Dendritic cell treated with granulocyte-macrophage colony-stimulating factor and Interleukin-4, amounts not matched to agents 40 ng/mL and 50 ng/mL, for 4 days (primary cell): ENCODE results near the gene ZDHHC1.

Experiments
- H3K27ac Mint-ChIP-seq: one replicate; pipeline ENCODE4 v1.8.0; 2022; ENCODE audit warnings: mild to moderate bottlenecking, mixed read lengths
- H3K27me3 Mint-ChIP-seq: one replicate; pipeline ENCODE4 v1.8.0; 2022; ENCODE audit warnings: mild to moderate bottlenecking, mixed read lengths
- H3K36me3 Mint-ChIP-seq: one replicate; pipeline ENCODE4 v1.8.0; 2022; ENCODE audit warnings: low read depth, mixed read lengths
- H3K4me1 Mint-ChIP-seq: one replicate; pipeline ENCODE4 v1.8.0; 2022; ENCODE audit warnings: low read depth, mixed read lengths
- H3K4me3 Mint-ChIP-seq: one replicate; pipeline ENCODE4 v1.8.0; 2022; ENCODE audit warnings: mild to moderate bottlenecking, moderate library complexity, mixed read lengths
- H3K9me3 Mint-ChIP-seq: one replicate; pipeline ENCODE4 v1.8.0; 2022; ENCODE audit warnings: mixed read lengths
- intact Hi-C: fragments of 100-400 bp; cut with micrococcal nuclease; formaldehyde crosslinking; loops from one replicate; pipeline ENCODE4 v1.15.0; 2022

Gene ZDHHC1

GRCh38 chr16:67415872-67416793 is at the start of gene ZDHHC1:
TSS of gene ZDHHC1 (minus strand) at chr16:67416477. CDS start at chr16:67407775, 8,702 bp downstream.
- peak within 1 kb of the TSS; percentile 75 for H3K4me3 Mint-ChIP-seq
- peaks cover 24% of the 10 kb centered on the region for H3K4me1 Mint-ChIP-seq
- peak within 1 kb of the TSS; percentile 72 for H3K27ac Mint-ChIP-seq
- H3K27me3 Mint-ChIP-seq = peaks cover 47% of the 10 kb centered on the region
- no peaks in the 10 kb centered on the region for H3K36me3 Mint-ChIP-seq
- intact Hi-C loops = no loop called here
- no peaks in the 10 kb centered on the region for H3K9me3 Mint-ChIP-seq

- no peaks in the 10 kb centered on the region for H3K27me3 Mint-ChIP-seq
- no peak overlapping the region for H3K4me3 Mint-ChIP-seq
- H3K9me3 Mint-ChIP-seq = no peaks in the 10 kb centered on the region
- intact Hi-C loops = no loop called here
- no peak overlapping the region for H3K27ac Mint-ChIP-seq
- H3K36me3 Mint-ChIP-seq = peaks cover 74% of the 10 kb centered on the region
- H3K4me1 Mint-ChIP-seq = peaks cover 95% of the 10 kb centered on the region
Observed at GRCh38 chr16:67464565-67464964, 48.3 kb upstream of the ZDHHC1 start.

GRCh38 chr16:67463691-67464090 is 47.4 kb upstream of the ZDHHC1 start:
- intact Hi-C loops = no loop called here
- H3K9me3 Mint-ChIP-seq = no peaks in the 10 kb centered on the region
- no peak overlapping the region for H3K27ac Mint-ChIP-seq
- H3K4me1 Mint-ChIP-seq = peaks cover 97% of the 10 kb centered on the region
- no peaks in the 10 kb centered on the region for H3K27me3 Mint-ChIP-seq
- H3K4me3 Mint-ChIP-seq = no peak overlapping the region
- peaks cover 78% of the 10 kb centered on the region for H3K36me3 Mint-ChIP-seq

GRCh38 chr16:67463059-67463458 is 46.8 kb upstream of the ZDHHC1 start:
- Mint-ChIP-seq H3K36me3 (peaks cover 78% of the 10 kb centered on the region), H3K9me3 (no peaks in the 10 kb centered on the region), H3K27me3 (no peaks in the 10 kb centered on the region), H3K4me3 (no peak overlapping the region), H3K27ac (no peak overlapping the region), H3K4me1 (peaks cover 97% of the 10 kb centered on the region)
- intact Hi-C loops = no loop called here

- Mint-ChIP-seq H3K4me1 (peaks cover 97% of the 10 kb centered on the region), H3K27ac (no peak overlapping the region)
- intact Hi-C loops = no loop called here
Observed at GRCh38 chr16:67462279-67462655, 46.0 kb upstream of the ZDHHC1 start.

GRCh38 chr16:67461600-67462278 is 45.5 kb upstream of the ZDHHC1 start:
- intact Hi-C loops = no loop called here
- no peak overlapping the region for H3K4me3 Mint-ChIP-seq

More at GRCh38 chr16:67462279-67462655, 46.0 kb upstream of the ZDHHC1 start:
- H3K4me3 Mint-ChIP-seq = no peak overlapping the region
- H3K36me3 Mint-ChIP-seq = peaks cover 79% of the 10 kb centered on the region
- no peaks in the 10 kb centered on the region for H3K9me3 Mint-ChIP-seq
- H3K27me3 Mint-ChIP-seq = no peaks in the 10 kb centered on the region

GRCh38 chr16:67460961-67461360 is 44.7 kb upstream of the ZDHHC1 start:
- Mint-ChIP-seq H3K9me3 (no peaks in the 10 kb centered on the region), H3K4me3 (no peak overlapping the region), H3K27me3 (no peaks in the 10 kb centered on the region), H3K27ac (peak overlapping the region; percentile 60), H3K36me3 (peaks cover 85% of the 10 kb centered on the region), H3K4me1 (peaks cover 98% of the 10 kb centered on the region)
- intact Hi-C loops = no loop called here

More at GRCh38 chr16:67461600-67462278, 45.5 kb upstream of the ZDHHC1 start:
- Mint-ChIP-seq H3K9me3 (no peaks in the 10 kb centered on the region), H3K36me3 (peaks cover 84% of the 10 kb centered on the region), H3K4me1 (peaks cover 97% of the 10 kb centered on the region), H3K27ac (no peak overlapping the region), H3K27me3 (no peaks in the 10 kb centered on the region)

- no peak overlapping the region for H3K4me3 Mint-ChIP-seq
- peaks cover 96% of the 10 kb centered on the region for H3K4me1 Mint-ChIP-seq
- peak overlapping the region; percentile 60 for H3K27ac Mint-ChIP-seq
- intact Hi-C loops = no loop called here
- no peaks in the 10 kb centered on the region for H3K9me3 Mint-ChIP-seq
- peaks cover 84% of the 10 kb centered on the region for H3K36me3 Mint-ChIP-seq
- no peaks in the 10 kb centered on the region for H3K27me3 Mint-ChIP-seq
Observed at GRCh38 chr16:67460168-67460567, 43.9 kb upstream of the ZDHHC1 start.

- peaks cover 86% of the 10 kb centered on the region for H3K36me3 Mint-ChIP-seq
- H3K27ac Mint-ChIP-seq = peak overlapping the region; percentile 60
- H3K4me1 Mint-ChIP-seq = peaks cover 96% of the 10 kb centered on the region
Observed at GRCh38 chr16:67459861-67460150, 43.5 kb upstream of the ZDHHC1 start.

GRCh38 chr16:67459066-67459860 is 43.0 kb upstream of the ZDHHC1 start:
- Mint-ChIP-seq H3K4me3 (no peak overlapping the region), H3K9me3 (no peaks in the 10 kb centered on the region), H3K27me3 (no peaks in the 10 kb centered on the region), H3K4me1 (peaks cover 94% of the 10 kb centered on the region), H3K27ac (peak overlapping the region; percentile 60), H3K36me3 (peaks cover 88% of the 10 kb centered on the region)
- intact Hi-C loops = no loop called here

More at GRCh38 chr16:67459861-67460150, 43.5 kb upstream of the ZDHHC1 start:
- Mint-ChIP-seq H3K9me3 (no peaks in the 10 kb centered on the region), H3K4me3 (no peak overlapping the region), H3K27me3 (no peaks in the 10 kb centered on the region)
- intact Hi-C loops = no loop called here

GRCh38 chr16:67458121-67458641 is 41.9 kb upstream of the ZDHHC1 start:
- Mint-ChIP-seq H3K4me3 (no peak overlapping the region), H3K27me3 (no peaks in the 10 kb centered on the region), H3K9me3 (no peaks in the 10 kb centered on the region), H3K4me1 (peaks cover 91% of the 10 kb centered on the region), H3K27ac (peak overlapping the region; percentile 60), H3K36me3 (peaks cover 88% of the 10 kb centered on the region)
- intact Hi-C loops = no loop called here

- H3K36me3 Mint-ChIP-seq = peaks cover 88% of the 10 kb centered on the region
- no peak overlapping the region for H3K4me3 Mint-ChIP-seq
- intact Hi-C loops = no loop called here
- H3K4me1 Mint-ChIP-seq = peaks cover 85% of the 10 kb centered on the region
- no peaks in the 10 kb centered on the region for H3K27me3 Mint-ChIP-seq
- peak overlapping the region; percentile 32 for H3K27ac Mint-ChIP-seq
- H3K9me3 Mint-ChIP-seq = no peaks in the 10 kb centered on the region
Observed at GRCh38 chr16:67457611-67458010, 41.3 kb upstream of the ZDHHC1 start.

GRCh38 chr16:67456391-67457081 is 40.3 kb upstream of the ZDHHC1 start:
- H3K9me3 Mint-ChIP-seq = no peaks in the 10 kb centered on the region
- H3K27me3 Mint-ChIP-seq = no peaks in the 10 kb centered on the region
- peak overlapping the region; percentile 32 for H3K27ac Mint-ChIP-seq
- intact Hi-C loops = no loop called here
- no peak overlapping the region for H3K4me3 Mint-ChIP-seq
- H3K4me1 Mint-ChIP-seq = peaks cover 74% of the 10 kb centered on the region
- peaks cover 88% of the 10 kb centered on the region for H3K36me3 Mint-ChIP-seq
